Keratinocyte (primary cell): ENCODE measurements around the gene EEIG2. TPM values are rescaled to one million over a fixed set of nuclear protein-coding genes. Genes with fewer than 3 reads are reported as not detected.

Experiments used
- DNase-seq: peaks from one replicate; pipeline ENCODE4 v3.0.0-alpha.2; 2011; ENCODE audit warnings: low read depth, missing footprints, low spot score
- FAIRE-seq: peaks from 2 replicates; lab custom pipeline; 2011; peaks lifted over from hg19 to GRCh38; lab: Jason Lieb, UNC
- H2AFZ ChIP-seq: 2 replicates; pipeline ENCODE4 v1.6.0; 2012; ENCODE audit warnings: low read length, control low read depth, inconsistent platforms; ENCODE audit not compliant: control insufficient read depth
- H3K27ac ChIP-seq: 2 replicates; pipeline ENCODE4 v1.5.1; 2011; ENCODE audit warnings: low read length; ENCODE audit not compliant: control insufficient read depth, insufficient read depth
- H3K27me3 ChIP-seq: 3 replicates; pipeline ENCODE4 v1.6.0; 2011; ENCODE audit warnings: low read length; ENCODE audit not compliant: control insufficient read depth, insufficient read depth; ENCODE audit errors: extremely low read depth
- H3K36me3 ChIP-seq, 2 experiments: 2 replicates in 1 of 2; 3 replicates in 1 of 2; pipeline ENCODE4 v1.5.1; 2011; ENCODE audit warnings: low read length in 2 of 2, mild to moderate bottlenecking in 1 of 2; ENCODE audit not compliant: control insufficient read depth in 2 of 2, insufficient read depth in 2 of 2; ENCODE audit errors: extremely low read depth in 1 of 2
- H3K4me1 ChIP-seq: 3 replicates; pipeline ENCODE4 v1.5.1; 2011; ENCODE audit warnings: low read length; ENCODE audit not compliant: control insufficient read depth, insufficient read depth; ENCODE audit errors: extremely low read depth
- H3K4me2 ChIP-seq: 3 replicates; pipeline ENCODE4 v1.6.0; 2011; ENCODE audit warnings: low read depth, low read length; ENCODE audit not compliant: control insufficient read depth, insufficient read depth; ENCODE audit errors: extremely low read depth
- H3K4me3 ChIP-seq, 3 experiments: fragments of 200-600 bp in 1 of 3; sonication (generic) in 1 of 3; 2 replicates in 2 of 3; 3 replicates in 1 of 3; pipeline ENCODE4 v1.5.1; 2011 to 2016; ENCODE audit warnings: low read length in 3 of 3, mild to moderate bottlenecking in 3 of 3, control low read depth in 2 of 3, inconsistent platforms in 1 of 3, low read depth in 1 of 3, mixed read lengths in 1 of 3, mixed run types in 1 of 3, moderate library complexity in 1 of 3; ENCODE audit not compliant: control insufficient read depth in 2 of 3, insufficient read depth in 2 of 3; ENCODE audit errors: extremely low read depth in 1 of 3
- H3K79me2 ChIP-seq: 2 replicates; pipeline ENCODE4 v1.6.0; 2012; ENCODE audit warnings: low read length; ENCODE audit not compliant: control insufficient read depth, insufficient read depth
- H3K9ac ChIP-seq: 3 replicates; pipeline ENCODE4 v1.6.0; 2011; ENCODE audit warnings: low read length; ENCODE audit not compliant: control insufficient read depth, insufficient read depth; ENCODE audit errors: extremely low read depth
- H3K9me1 ChIP-seq: 3 replicates; pipeline ENCODE4 v1.6.0; 2011; ENCODE audit warnings: low read length; ENCODE audit not compliant: control insufficient read depth, insufficient read depth; ENCODE audit errors: extremely low read depth
- H3K9me3 ChIP-seq: 2 replicates; pipeline ENCODE4 v1.5.1; 2012; ENCODE audit warnings: low read depth, low read length; ENCODE audit not compliant: control insufficient read depth
- H4K20me1 ChIP-seq: 3 replicates; pipeline ENCODE4 v1.6.0; 2011; ENCODE audit warnings: low read length; ENCODE audit not compliant: control insufficient read depth, insufficient read depth; ENCODE audit errors: extremely low read depth
- EZH2 ChIP-seq: IDR thresholded peaks from one replicate; pipeline ENCODE4 v1.6.1; 2012; ENCODE audit warnings: inconsistent platforms, mild to moderate bottlenecking, low read length, moderate library complexity
- dilution Hi-C: fragments of 300-500 bp; cut with MboI; formaldehyde crosslinking; loops from one replicate; pipeline ENCODE4 v1.7.0; 2020; ENCODE audit warnings: low sequenced_read_pairs; ENCODE audit not compliant: extremely low pct_ligation_motif_present
- polyA plus RNA-seq, 5 experiments: library from polyadenylated mRNA; depleted of rRNA in 3 of 5; stranded (reverse) in 3 of 5; stranded (forward) in 1 of 5; unstranded in 1 of 5; fragments of >200 nt; gene quantifications; 1 replicate in 1 of 5; 2 replicates in 3 of 5; 3 replicates in 1 of 5; pipeline versions ENCODE4 v1.2.1 to v1.2.3, GENCODE V29; 2011 to 2012; ENCODE audit warnings: missing spikeins in 2 of 5, low read depth in 1 of 5, low replicate concordance in 1 of 5
- TF ChIP-seq, protein P1 (sequence below), 3 experiments: IDR thresholded peaks in 1 of 3; conservative IDR thresholded peaks in 1 of 3; optimal IDR thresholded peaks in 1 of 3; 2 replicates in 2 of 3; 3 replicates in 1 of 3; pipeline versions ENCODE3 to v1.5.1; 2011; ENCODE audit warnings: low read length in 3 of 3, mild to moderate bottlenecking in 3 of 3, moderate library complexity in 2 of 3, control low read depth in 1 of 3, inconsistent platforms in 1 of 3; ENCODE audit not compliant: insufficient read depth in 2 of 3; ENCODE audit errors: extremely low read depth in 1 of 3

The EEIG2 gene
- polyA plus RNA-seq, 1 donor (not counting 4 experiments of a cell fraction or from before 2014, with no cell fraction given), result 2.0 TPM

DNA sequence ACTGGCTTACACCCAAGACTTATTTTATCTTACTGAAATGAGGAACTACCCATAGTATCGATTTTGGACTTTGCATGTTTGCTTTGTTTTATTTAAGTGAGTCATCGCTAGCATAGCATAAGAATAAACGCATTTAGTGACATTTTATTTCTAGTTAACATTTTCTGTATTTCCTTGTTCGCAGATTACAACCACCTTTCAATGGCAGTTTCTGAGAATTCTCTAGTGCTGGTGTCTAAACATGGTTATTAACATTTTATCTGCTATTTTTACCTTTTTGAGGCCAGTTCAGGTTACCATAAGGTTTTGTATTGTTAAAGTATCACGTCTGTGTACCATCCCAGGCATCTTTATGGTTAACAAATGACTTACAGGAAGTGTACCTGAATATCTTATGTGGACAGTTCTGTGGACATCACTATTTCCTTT lies 24.5 kb downstream of the EEIG2 start:
- no peaks in the 10 kb centered on the region for H3K36me3 ChIP-seq
- no peaks in the 10 kb centered on the region for H3K27me3 ChIP-seq
- H3K9ac ChIP-seq, result no peak overlapping the region
- no peak overlapping the region for H3K4me3 ChIP-seq
- DNase-seq, result no peak
- no peak overlapping the region for H3K4me2 ChIP-seq
- no peaks in the 10 kb centered on the region for H3K9me3 ChIP-seq
- no peak for TF ChIP-seq EZH2
- TF ChIP-seq, protein P1, sequence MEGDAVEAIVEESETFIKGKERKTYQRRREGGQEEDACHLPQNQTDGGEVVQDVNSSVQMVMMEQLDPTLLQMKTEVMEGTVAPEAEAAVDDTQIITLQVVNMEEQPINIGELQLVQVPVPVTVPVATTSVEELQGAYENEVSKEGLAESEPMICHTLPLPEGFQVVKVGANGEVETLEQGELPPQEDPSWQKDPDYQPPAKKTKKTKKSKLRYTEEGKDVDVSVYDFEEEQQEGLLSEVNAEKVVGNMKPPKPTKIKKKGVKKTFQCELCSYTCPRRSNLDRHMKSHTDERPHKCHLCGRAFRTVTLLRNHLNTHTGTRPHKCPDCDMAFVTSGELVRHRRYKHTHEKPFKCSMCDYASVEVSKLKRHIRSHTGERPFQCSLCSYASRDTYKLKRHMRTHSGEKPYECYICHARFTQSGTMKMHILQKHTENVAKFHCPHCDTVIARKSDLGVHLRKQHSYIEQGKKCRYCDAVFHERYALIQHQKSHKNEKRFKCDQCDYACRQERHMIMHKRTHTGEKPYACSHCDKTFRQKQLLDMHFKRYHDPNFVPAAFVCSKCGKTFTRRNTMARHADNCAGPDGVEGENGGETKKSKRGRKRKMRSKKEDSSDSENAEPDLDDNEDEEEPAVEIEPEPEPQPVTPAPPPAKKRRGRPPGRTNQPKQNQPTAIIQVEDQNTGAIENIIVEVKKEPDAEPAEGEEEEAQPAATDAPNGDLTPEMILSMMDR (optimal IDR thresholded peaks at IDR 0.05 in 1 of 3, IDR thresholded peaks at IDR 0.05 in 1 of 3, conservative IDR thresholded peaks at IDR 0.05 in 1 of 3; ENCODE audit: extremely low read depth in 1 of 3, insufficient read depth in 2 of 3, low read length in 3 of 3), result no peak
- no peak overlapping the region for H3K27ac ChIP-seq
- no peak for FAIRE-seq
- H4K20me1 ChIP-seq, result no peaks in the 10 kb centered on the region
- dilution Hi-C loops, result no loop called here
- no peaks in the 10 kb centered on the region for H3K79me2 ChIP-seq
- H3K4me1 ChIP-seq, result no peaks in the 10 kb centered on the region
- H2AFZ ChIP-seq, result no peak overlapping the region
- no peaks in the 10 kb centered on the region for H3K9me1 ChIP-seq

DNA sequence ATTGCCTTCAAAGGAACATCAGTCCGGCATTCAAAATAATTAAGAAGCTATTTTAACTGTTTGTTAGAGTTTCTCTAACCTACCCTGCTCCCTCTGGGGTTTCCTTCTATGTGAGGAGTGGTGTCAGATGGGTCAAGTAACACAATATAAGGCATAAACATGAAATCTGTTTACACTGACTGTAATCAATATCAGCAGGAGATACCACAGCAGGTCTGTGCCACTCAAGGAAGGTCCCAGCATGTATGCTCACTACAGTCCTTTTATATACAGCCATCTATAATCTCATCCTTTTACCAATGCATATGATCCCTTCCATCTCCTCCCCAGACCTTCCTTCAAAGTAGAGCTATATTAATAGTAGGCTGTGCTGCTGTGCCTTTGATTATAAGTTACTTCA lies 25.4 kb downstream of the EEIG2 start:
- Histone ChIP-seq H3K4me2 (no peak overlapping the region), H3K27me3 (no peaks in the 10 kb centered on the region), H3K4me3 (no peak overlapping the region), H3K9ac (no peak overlapping the region), H3K4me1 (no peaks in the 10 kb centered on the region), H4K20me1 (no peaks in the 10 kb centered on the region), H3K9me3 (no peaks in the 10 kb centered on the region), H3K27ac (no peak overlapping the region), H2AFZ (no peak overlapping the region), H3K36me3 (no peaks in the 10 kb centered on the region), H3K9me1 (no peaks in the 10 kb centered on the region), H3K79me2 (no peaks in the 10 kb centered on the region)
- DNase-seq (no peak), FAIRE-seq (no peak)
- no peak for TF ChIP-seq EZH2
- TF ChIP-seq, protein P1 (optimal IDR thresholded peaks at IDR 0.05 in 1 of 3, IDR thresholded peaks at IDR 0.05 in 1 of 3, conservative IDR thresholded peaks at IDR 0.05 in 1 of 3; ENCODE audit: extremely low read depth in 1 of 3, insufficient read depth in 2 of 3, low read length in 3 of 3), result no peak
- dilution Hi-C loops, result no loop called here
